Measurements from ENCODE around the gene NEK2. TPM values are rescaled to one million over a fixed set of nuclear protein-coding genes. Genes with fewer than 3 reads are reported as not detected.

NEK2 gene
- total and polyA plus RNA-seq, 2 of the 13 experiments (the other 11 are each of a cell fraction or from before 2014, with no cell fraction given), result 10.9 to 40.8 TPM

- no peaks in the 10 kb centered on the region for H4K20me1 ChIP-seq (ENCODE audit: insufficient read depth, low read length)
- H3K27ac ChIP-seq (ENCODE audit: extremely low read length, insufficient read depth, low read length), result no peak overlapping the region
- in situ Hi-C loops (cut with HindIII; ENCODE audit: extremely low pct_ligation_motif_present, low pct_unique_long_range_greater_than_20kb), result loop anchor here (5.0 kb wide), 2 partner anchors 133 to 338 kb away; partner anchors contain the start of genes DTL, INTS7 and LPGAT1
- H3K79me2 ChIP-seq (ENCODE audit: insufficient read depth, low read length), result no peaks in the 10 kb centered on the region
- POLR2A ChIA-PET, result interaction anchor here (1.1 to 3.6 kb wide), 4 partner anchors 23 to 336 kb away, joined by 4 to 22 read pairs (median 4); partner anchors contain the start of genes DTL and INTS7
- H3K9ac ChIP-seq (ENCODE audit: insufficient read depth, low read depth, low read length), result peak overlapping the region; percentile 41; the same call in 1 of the 2 replicates
- H3K9me3 ChIP-seq (ENCODE audit: low read length), result no peaks in the 10 kb centered on the region
- no peaks in the 10 kb centered on the region for H3K36me3 ChIP-seq (replicated peaks in 1 of 2; ENCODE audit: control insufficient read depth in 1 of 2, insufficient read depth in 2 of 2, low read length in 2 of 2)
- peak overlapping the region; percentile 57 to 70 (median 58) for H3K4me3 ChIP-seq (replicated peaks in 1 of 3; ENCODE audit: insufficient read depth in 1 of 3, low read depth in 2 of 3, low read length in 3 of 3)
- H3K4me1 ChIP-seq (ENCODE audit: insufficient read depth, low read length), result peaks cover 31% of the 10 kb centered on the region
- peaks cover 3 to 14% of the 10 kb centered on the region in 2 experiments; a peak in 3 of 5 replicates for H3K27me3 ChIP-seq (ENCODE audit: control insufficient read depth in 1 of 2, insufficient read depth in 2 of 2, low read length in 2 of 2)
- DNase-seq (ENCODE audit: low spot score) (no peak), ATAC-seq (peak; percentile 57), FAIRE-seq (no peak)
- 6% methylated on average over 3 of the region's 16 CpGs for WGBS (ENCODE audit: low lambda C conversion rate)
- H2AFZ ChIP-seq (ENCODE audit: low read length), result peak overlapping the region; percentile 46
- no TSS peak for BruUV-seq (replicated peaks)
- intact Hi-C loops (cut with micrococcal nuclease; ENCODE audit: unreplicated experiment), result loop anchor here (1.0 to 5.0 kb wide), 3 partner anchors 38 to 336 kb away; partner anchors contain the start of genes DTL and INTS7
- CTCF ChIA-PET (ENCODE audit: low intra/inter-chr PET ratio, low total read pairs), result interaction anchor here (0.7 to 2.3 kb wide), 4 partner anchors 18 to 336 kb away, joined by 3 to 7 read pairs (median 6); partner anchors contain the start of genes INTS7 and LPGAT1
- H3K4me2 ChIP-seq (ENCODE audit: low read depth, low read length), result peak overlapping the region; percentile 95
- TF ChIP-seq FOXP4 (CRISPR knock-in tag; IDR thresholded peaks at IDR 0.05) (no peak), SIN3A (IDR thresholded peaks at IDR 0.05; ENCODE audit: borderline replicate concordance, low read depth, low read length) (peak; percentile 14; the same call in 1 of the 2 replicates), ZNF282 (IDR thresholded peaks at IDR 0.05; ENCODE audit: partially characterized antibody) (no peak), FOXA3 (CRISPR knock-in tag; IDR thresholded peaks at IDR 0.05) (no peak), RBM22 (optimal IDR thresholded peaks at IDR 0.05; ENCODE audit: low read length) (no peak), ZBTB21 (CRISPR knock-in tag; IDR thresholded peaks at IDR 0.05) (no peak), ARID4A (CRISPR knock-in tag; IDR thresholded peaks at IDR 0.05; ENCODE audit: borderline replicate concordance) (0 out of 2 replicates have a peak, but pooled peaks have one; percentile 35), THAP9 (CRISPR knock-in tag; IDR thresholded peaks at IDR 0.05; ENCODE audit: borderline replicate concordance) (peak; percentile 19; the same call in 1 of the 2 replicates), ZNF280B (CRISPR knock-in tag; IDR thresholded peaks at IDR 0.05; ENCODE audit: borderline replicate concordance) (0 out of 2 replicates have a peak, but pooled peaks have one; percentile 18), HOXA3 (CRISPR knock-in tag; IDR thresholded peaks at IDR 0.05) (0 out of 2 replicates have a peak, but pooled peaks have one; percentile 16)
Observed at GRCh38 chr1:211699059-211699458, 23.6 kb upstream of the NEK2 start.

Data from HepG2 (cell line).